Measurements from ENCODE around the gene STOX2. TPM values are rescaled to one million over a fixed set of nuclear protein-coding genes. Genes with fewer than 3 reads are reported as not detected.

The STOX2 gene
- total and polyA plus RNA-seq, 2 of the 8 experiments (the other 6 are each of a cell fraction or from before 2014, with no cell fraction given), result 5.5 to 20.0 TPM

- H2AFZ ChIP-seq (ENCODE audit: low read length), result no peak overlapping the region
- no peak overlapping the region for H2BK12ac ChIP-seq (ENCODE audit: low read depth, low read length)
- H3K4ac ChIP-seq (replicated peaks; ENCODE audit: insufficient read length, low read depth, low read length), result no peak overlapping the region
- H4K20me1 ChIP-seq (replicated peaks in 1 of 2; ENCODE audit: control insufficient read depth in 1 of 2, insufficient read depth in 2 of 2, low read length in 2 of 2), result no peaks in the 10 kb centered on the region
- H3K23me2 ChIP-seq (ENCODE audit: low read depth, low read length), result no peaks in the 10 kb centered on the region; the same call in 1 of the 2 replicates
- peaks cover 2% of the 10 kb centered on the region for H3K79me1 ChIP-seq (ENCODE audit: low read depth, low read length)
- POLR2A ChIA-PET (ENCODE audit: partially characterized antibody), result interaction anchor here (0.6 to 1.0 kb wide), 2 partner anchors 155 to 163 kb away, joined by 3 to 4 read pairs; no protein-coding TSS in a partner anchor
- no peak overlapping the region for H2BK20ac ChIP-seq (ENCODE audit: low read length)
- CTCF ChIA-PET (ENCODE audit: partially characterized antibody), result no interaction called here
- TF ChIP-seq, protein P1, sequence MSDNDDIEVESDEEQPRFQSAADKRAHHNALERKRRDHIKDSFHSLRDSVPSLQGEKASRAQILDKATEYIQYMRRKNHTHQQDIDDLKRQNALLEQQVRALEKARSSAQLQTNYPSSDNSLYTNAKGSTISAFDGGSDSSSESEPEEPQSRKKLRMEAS (IDR thresholded peaks at IDR 0.05), result peak; percentile 61; the same call in 1 of the 2 replicates
- TF ChIP-seq ZNF274 (IDR thresholded peaks at IDR 0.05; ENCODE audit: borderline replicate concordance, extremely low read depth, low read length), result no peak
- no peak overlapping the region for H4K8ac ChIP-seq (ENCODE audit: extremely low read depth, insufficient read depth, low read length)
- peak overlapping the region; percentile 9 to 41; a peak in 2 of 4 replicates for H3K4me2 ChIP-seq (ENCODE audit: insufficient read depth in 1 of 2, low read depth in 2 of 2, low read length in 2 of 2)
- H3K9me3 ChIP-seq (ENCODE audit: insufficient read depth in 2 of 2, low read depth in 1 of 2, low read length in 1 of 2), result no peaks in the 10 kb centered on the region
- no peak overlapping the region for H3K27ac ChIP-seq (ENCODE audit: low read depth, low read length)
- no peak overlapping the region for H3K23ac ChIP-seq (ENCODE audit: insufficient read length)
- H4K91ac ChIP-seq (replicated peaks; ENCODE audit: insufficient read length, low read length), result no peak overlapping the region
- H3K4me1 ChIP-seq (replicated peaks in 1 of 4; ENCODE audit: control insufficient read depth in 3 of 4, insufficient read depth in 4 of 4, low read length in 3 of 4), result peaks cover 5 to 11% (median 8%) of the 10 kb centered on the region in 4 experiments; a peak in 5 of 7 replicates
- no peak overlapping the region for H3K56ac ChIP-seq (replicated peaks; ENCODE audit: insufficient read length, low read depth, low read length)
- no peaks in the 10 kb centered on the region for H3K36me3 ChIP-seq (ENCODE audit: control insufficient read depth in 2 of 4, insufficient read depth in 4 of 4, low read length in 3 of 4)
- peak overlapping the region in 1 of 4 experiments; percentile 43; a peak in 2 of 8 replicates for H3K4me3 ChIP-seq (ENCODE audit: extremely low read depth in 1 of 4, insufficient read depth in 2 of 4, low read depth in 3 of 4, low read length in 4 of 4)
- DNase-seq (ENCODE audit: low read depth in 1 of 2, low spot score in 2 of 2) (no peak), FAIRE-seq (peak; percentile 36)
- no peak overlapping the region for H2BK15ac ChIP-seq (ENCODE audit: low read length)
- peaks cover 0 to 7% of the 10 kb centered on the region in 2 experiments; a peak in 1 of 4 replicates for H3K79me2 ChIP-seq (ENCODE audit: control insufficient read depth in 1 of 2, insufficient read depth in 2 of 2, low read length in 2 of 2)
- H2AK5ac ChIP-seq (ENCODE audit: low read depth, low read length), result no peak overlapping the region
- H3K14ac ChIP-seq (ENCODE audit: insufficient read length), result no peak overlapping the region
- H3K18ac ChIP-seq (ENCODE audit: extremely low read depth, low read length), result no peak overlapping the region
- H2BK5ac ChIP-seq (ENCODE audit: low read depth, low read length), result no peak overlapping the region
- H3K9ac ChIP-seq (replicated peaks in 1 of 4; ENCODE audit: extremely low read depth in 1 of 4, low read depth in 3 of 4, low read length in 3 of 4), result no peak overlapping the region
- 34% methylated on average over 6 of the region's 6 CpGs; no CpG with 5 or more reads in 1 of the 2 experiments for WGBS, 2 experiments (ENCODE audit: extremely low coverage in 1 of 2, insufficient coverage in 1 of 2, insufficient read length in 1 of 2, insufficient replicate concordance in 2 of 2, low coverage in 1 of 2, low lambda C conversion rate in 2 of 2, missing lambda C conversion rate in 1 of 2)
- H4K5ac ChIP-seq (ENCODE audit: insufficient read length, low read depth, low read length), result no peak overlapping the region
- H3K27me3 ChIP-seq (replicated peaks in 1 of 4; ENCODE audit: control insufficient read depth in 3 of 4, extremely low read depth in 1 of 4, insufficient read depth in 3 of 4, low read length in 3 of 4), result no peaks in the 10 kb centered on the region
- H2BK120ac ChIP-seq (replicated peaks; ENCODE audit: low read depth, low read length), result no peak overlapping the region
Measured at GRCh38 chr4:183936047-183936446, 30.9 kb downstream of the STOX2 start.
